ENCODE data around the gene GPRC5A.
A peak's percentile ranks its signal among the peaks of the same experiment; 100 is the strongest.

Gene GPRC5A

GRCh38 chr12:12885096-12885792 is 6.1 kb upstream of the GPRC5A start:
- DNase-seq (ENCODE audit: low read depth, low spot score) = peak; percentile 60

- DNase-seq (ENCODE audit: low read depth, low spot score) = no peak
These were observed 3.9 kb upstream of the GPRC5A start for GRCh38 chr12:12887471-12887870.

GRCh38 chr12:12889701-12890100 is 1.7 kb upstream of the GPRC5A start:
- no peak for DNase-seq (ENCODE audit: low read depth, low spot score)

GRCh38 chr12:12890543-12891079 is 751 bp upstream of the GPRC5A start:
- DNase-seq (ENCODE audit: low read depth, low spot score) = peak; percentile 94

GRCh38 chr12:12891881-12892355 is 556 bp downstream of the GPRC5A start:
- DNase-seq (ENCODE audit: low read depth, low spot score) = no peak

GRCh38 chr12:12892681-12893141 is 1.3 kb downstream of the GPRC5A start:
- DNase-seq (ENCODE audit: low read depth, low spot score) = peak; percentile 46

- no peak for DNase-seq (ENCODE audit: low read depth, low spot score)
These were observed 2.1 kb downstream of the GPRC5A start for GRCh38 chr12:12893438-12893837.

GRCh38 chr12:12896260-12896659 is 4.9 kb downstream of the GPRC5A start:
- DNase-seq (ENCODE audit: low read depth, low spot score) = no peak

GRCh38 chr12:12897302-12897701 is 5.9 kb downstream of the GPRC5A start:
- DNase-seq (ENCODE audit: low read depth, low spot score) = no peak

GRCh38 chr12:12898136-12898717 is 6.9 kb downstream of the GPRC5A start:
- DNase-seq (ENCODE audit: low read depth, low spot score) = no peak

- no peak for DNase-seq (ENCODE audit: low read depth, low spot score)
These were observed 7.6 kb downstream of the GPRC5A start for GRCh38 chr12:12898911-12899511.

GRCh38 chr12:12899530-12900380 is 8.4 kb downstream of the GPRC5A start:
- no peak for DNase-seq (ENCODE audit: low read depth, low spot score)

- no peak for DNase-seq (ENCODE audit: low read depth, low spot score)
These were observed 9.4 kb downstream of the GPRC5A start for GRCh38 chr12:12900786-12901157.

GRCh38 chr12:12901158-12901791 is 9.9 kb downstream of the GPRC5A start:
- peak; percentile 39 for DNase-seq (ENCODE audit: low read depth, low spot score)

- DNase-seq (ENCODE audit: low read depth, low spot score) = no peak
These were observed 10.7 kb downstream of the GPRC5A start for GRCh38 chr12:12902036-12902435.

GRCh38 chr12:12903642-12904609 is 12.6 kb downstream of the GPRC5A start:
- DNase-seq (ENCODE audit: low read depth, low spot score) = no peak

- DNase-seq (ENCODE audit: low read depth, low spot score) = no peak
These were observed 16.2 kb downstream of the GPRC5A start for GRCh38 chr12:12907552-12907951.

- DNase-seq (ENCODE audit: low read depth, low spot score) = no peak
These were observed 16.9 kb downstream of the GPRC5A start for GRCh38 chr12:12908252-12908651.

GRCh38 chr12:12908711-12909110 is 17.3 kb downstream of the GPRC5A start:
- no peak for DNase-seq (ENCODE audit: low read depth, low spot score)
